GM12878 (cell line): ENCODE measurements around the gene TEN1. TPM values are rescaled to one million over a fixed set of nuclear protein-coding genes. Genes with fewer than 3 reads are reported as not detected.

ENCODE experiments used
- ATAC-seq: fragments of 200-7000 bp; cut with Tn5 transposase; 3 replicates; pipeline ENCODE4 v1.9.1; 2020; ENCODE audit warnings: mild to moderate bottlenecking, moderate library complexity
- BruUV-seq: library from RNA; stranded (reverse); fragments of 400-500 nt; replicated peaks from 2 replicates; lab custom pipeline; 2021; lab: Mats Ljungman, UMichigan
- CTCF ChIA-PET: fragments of 300-600 bp; sonication (Branson Sonifier 250); formaldehyde crosslinking; extraction: SDS; loops from one replicate; lab custom pipeline; 2021; ENCODE audit warnings: inconsistent platforms; lab: Yijun Ruan, JAX
- POLR2A ChIA-PET: fragments of 350-600 bp; formaldehyde crosslinking; extraction: SDS; loops from one replicate; lab custom pipeline; 2021; ENCODE audit warnings: inconsistent platforms; lab: Charles Lee
- RAD21 ChIA-PET: fragments of 300-600 bp; sonication (Branson Sonifier 250); formaldehyde crosslinking; loops from one replicate; lab custom pipeline; 2023; ENCODE audit warnings: antibody characterized with exemption; ENCODE audit not compliant: unreplicated experiment; lab: Charles Lee
- SMC1A ChIA-PET: fragments of 300-600 bp; sonication (Branson Sonifier 250); formaldehyde crosslinking; loops from one replicate; lab custom pipeline; 2023; ENCODE audit not compliant: unreplicated experiment, uncharacterized antibody; lab: Charles Lee
- DNase-seq: peaks from one replicate; pipeline ENCODE4 v3.0.0-alpha.2; 2011; ENCODE audit warnings: low read depth, low spot score
- FAIRE-seq: peaks from 3 replicates; lab custom pipeline; 2011; peaks lifted over from hg19 to GRCh38; lab: Jason Lieb, UNC
- H2AFZ ChIP-seq: 2 replicates; pipeline ENCODE4 v1.6.0; 2011; ENCODE audit warnings: low read depth, low read length, control low read depth; ENCODE audit not compliant: control insufficient read depth
- H3K27ac ChIP-seq: 2 replicates; pipeline ENCODE4 v1.5.1; 2011; ENCODE audit warnings: control low read depth; ENCODE audit not compliant: control insufficient read depth, insufficient read depth
- H3K27me3 ChIP-seq, 2 experiments: replicated peaks in 1 of 2; 2 replicates each; pipeline versions ENCODE4 v1.6.0 to v1.6.1; 2011; ENCODE audit warnings: low read length in 1 of 2; ENCODE audit not compliant: control insufficient read depth in 2 of 2, insufficient read depth in 2 of 2
- H3K36me3 ChIP-seq, 2 experiments: 2 replicates each; pipeline ENCODE4 v1.5.1; 2011; ENCODE audit warnings: low read length in 1 of 2; ENCODE audit not compliant: control insufficient read depth in 2 of 2, insufficient read depth in 2 of 2
- H3K4me1 ChIP-seq: 2 replicates; pipeline ENCODE4 v1.6.1; 2011; ENCODE audit warnings: mild to moderate bottlenecking, low read length, moderate library complexity, mixed read lengths; ENCODE audit not compliant: control insufficient read depth, insufficient read depth
- H3K4me2 ChIP-seq: 2 replicates; pipeline ENCODE4 v1.6.0; 2011; ENCODE audit warnings: control low read depth; ENCODE audit not compliant: control insufficient read depth, insufficient read depth
- H3K4me3 ChIP-seq: fragments of 200-600 bp; sonication (generic); 2 replicates; pipeline ENCODE4 v1.5.1; 2016
- H3K79me2 ChIP-seq: 2 replicates; pipeline ENCODE4 v1.6.0; 2011; ENCODE audit warnings: low read length; ENCODE audit not compliant: control insufficient read depth, insufficient read depth
- H3K9ac ChIP-seq: 2 replicates; pipeline ENCODE4 v1.8.0; 2011; ENCODE audit warnings: low read length, control low read depth, mixed read lengths; ENCODE audit not compliant: control insufficient read depth, insufficient read depth
- H3K9me3 ChIP-seq: replicated peaks from 3 replicates; pipeline ENCODE4 v1.5.1; 2011; ENCODE audit warnings: mild to moderate bottlenecking, low read length; ENCODE audit not compliant: control insufficient read depth, insufficient read depth
- H4K20me1 ChIP-seq: 2 replicates; pipeline ENCODE4 v1.6.0; 2011; ENCODE audit not compliant: control insufficient read depth, insufficient read depth
- CEBPZ ChIP-seq: fragments of 150-350 bp; IDR thresholded peaks from 2 replicates; pipeline ENCODE4 v1.6.1; 2016; ENCODE audit warnings: low read depth, low read length
- EGR1 ChIP-seq, 2 experiments: IDR thresholded peaks; 1 replicate in 1 of 2; 2 replicates in 1 of 2; pipeline ENCODE4 v1.6.1; 2011 to 2012; ENCODE audit warnings: low read depth in 2 of 2, low read length in 2 of 2, borderline replicate concordance in 1 of 2, mild to moderate bottlenecking in 1 of 2, moderate library complexity in 1 of 2
- FOXK2 ChIP-seq: fragments of 450-650 bp; IDR thresholded peaks from 2 replicates; pipeline ENCODE4 v1.6.1; 2017; ENCODE audit warnings: mild to moderate bottlenecking, moderate library complexity
- IKZF1 ChIP-seq: fragments of 450-650 bp; conservative IDR thresholded peaks from 2 replicates; pipeline ENCODE4 v1.6.1; 2017; ENCODE audit warnings: antibody characterized with exemption, mild to moderate bottlenecking
- KAT2A ChIP-seq: conservative IDR thresholded peaks from 2 replicates; pipeline ENCODE4 v1.6.1; 2011; ENCODE audit warnings: low read depth, low read length; ENCODE audit not compliant: control insufficient read depth
- NR2F1 ChIP-seq: fragments of 450-650 bp; conservative IDR thresholded peaks from 2 replicates; pipeline ENCODE4 v1.6.1; 2017; ENCODE audit warnings: mild to moderate bottlenecking
- SREBF2 ChIP-seq: IDR thresholded peaks from 2 replicates; pipeline ENCODE4 v1.6.1; 2012; ENCODE audit warnings: mild to moderate bottlenecking, low read length
- TARDBP ChIP-seq: IDR thresholded peaks from 2 replicates; pipeline ENCODE4 v1.6.1; 2016; ENCODE audit warnings: borderline replicate concordance
- WGBS: methylation state at CpG from one replicate; pipeline ENCODE4 v1.1.6; 2016; ENCODE audit warnings: low lambda C conversion rate; ENCODE audit not compliant: insufficient replicate concordance, insufficient coverage; ENCODE audit errors: missing lambda C conversion rate; 5-methylcytosine and 5-hydroxymethylcytosine counted together
- in situ Hi-C: fragments of 300-500 bp; cut with MboI; formaldehyde crosslinking; loops from 9 replicates; pipeline ENCODE4 v1.14.3; 2018; ENCODE audit warnings: mixed read lengths
- intact Hi-C: fragments of 100-400 bp; cut with micrococcal nuclease; formaldehyde crosslinking; loops from one replicate; pipeline ENCODE4 v1.14.2; 2022; ENCODE audit not compliant: unreplicated experiment
- polyA plus RNA-seq, 11 experiments: library from polyadenylated mRNA; depleted of rRNA in 4 of 11; unstranded in 6 of 11; stranded (reverse) in 5 of 11; fragments of >200 nt; fragmentation: Nextera tagmentation in 4 of 11; fragmentation: Illumina TruSeq in 1 of 11; extraction: Ambion mirVana in 4 of 11; extraction: Trizol in 1 of 11; gene quantifications; 1 replicate in 1 of 11; 2 replicates in 10 of 11; pipeline versions ENCODE4 v1.2.1 to v1.2.3, GENCODE V29; 2011 to 2016; ENCODE audit warnings: inconsistent platforms in 2 of 11, missing spikeins in 2 of 11, low read depth in 1 of 11
- total RNA-seq, 4 experiments: library from RNA; depleted of rRNA in 3 of 4; stranded (reverse); fragments of >200 nt in 3 of 4; fragmentation: Illumina TruSeq in 1 of 4; extraction: Trizol in 1 of 4; gene quantifications; 2 replicates each; pipeline versions ENCODE4 v1.2.1 to v1.2.3, GENCODE V29; 2013 to 2021
- TF ChIP-seq, protein P1 (sequence below): fragments of 450-650 bp; formaldehyde crosslinking; IDR thresholded peaks from 2 replicates; pipeline ENCODE4 v1.4.0; 2022; ENCODE audit warnings: mild to moderate bottlenecking, moderate library complexity
- TF ChIP-seq, protein P2 (sequence below): fragments of 450-650 bp; IDR thresholded peaks from 2 replicates; pipeline ENCODE4 v1.6.1; 2016; ENCODE audit warnings: mild to moderate bottlenecking, moderate library complexity, borderline replicate concordance
- TF ChIP-seq, protein P3 (sequence below): IDR thresholded peaks from 2 replicates; pipeline ENCODE4 v1.6.1; 2012; ENCODE audit warnings: low read depth, low read length, improper control_type of control experiment

The TEN1 gene
- total and polyA plus RNA-seq, 10 of the 15 experiments (the other 5 are each of a cell fraction or from before 2014, with no cell fraction given) = 1.1 to 33.1 (median 17.4) TPM

DNA sequence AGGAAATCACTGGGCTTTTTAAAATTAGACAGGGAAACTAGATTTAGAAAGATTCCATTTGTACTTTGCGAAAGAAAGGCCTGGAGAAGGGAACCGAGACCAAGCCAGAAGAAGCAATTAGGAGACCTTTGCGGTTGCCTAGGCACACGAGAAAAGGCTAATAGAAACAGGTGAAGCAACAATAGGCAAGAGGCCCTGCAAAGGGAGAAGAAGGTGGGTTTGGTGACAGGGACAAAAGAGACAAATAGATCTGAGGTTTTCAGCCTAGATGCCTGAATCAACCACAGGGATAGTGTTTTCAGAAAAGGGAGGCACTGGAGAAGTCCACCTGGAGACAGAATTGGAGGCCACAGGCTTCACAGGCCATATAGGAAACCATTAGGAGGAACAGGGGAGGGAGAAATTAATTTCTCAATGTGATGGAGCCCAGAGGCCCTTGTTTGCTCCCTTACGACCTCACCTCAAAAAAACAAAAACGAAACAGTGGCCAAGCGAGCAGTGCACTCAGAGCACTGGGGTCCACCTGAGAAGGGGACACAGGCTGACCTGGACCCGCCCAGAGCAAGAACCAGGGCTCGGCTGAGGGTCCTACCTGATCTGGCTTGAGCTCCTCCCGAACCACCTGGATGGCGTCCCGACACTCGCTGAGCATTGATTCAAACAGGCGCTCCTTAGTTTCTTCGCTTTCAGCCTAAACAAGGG lies 70.9 kb downstream of the TEN1 start:
- in situ Hi-C loops = no loop called here
- no peak overlapping the region for H3K9ac ChIP-seq
- TF ChIP-seq IKZF1 = no peak
- TF ChIP-seq, protein P1, sequence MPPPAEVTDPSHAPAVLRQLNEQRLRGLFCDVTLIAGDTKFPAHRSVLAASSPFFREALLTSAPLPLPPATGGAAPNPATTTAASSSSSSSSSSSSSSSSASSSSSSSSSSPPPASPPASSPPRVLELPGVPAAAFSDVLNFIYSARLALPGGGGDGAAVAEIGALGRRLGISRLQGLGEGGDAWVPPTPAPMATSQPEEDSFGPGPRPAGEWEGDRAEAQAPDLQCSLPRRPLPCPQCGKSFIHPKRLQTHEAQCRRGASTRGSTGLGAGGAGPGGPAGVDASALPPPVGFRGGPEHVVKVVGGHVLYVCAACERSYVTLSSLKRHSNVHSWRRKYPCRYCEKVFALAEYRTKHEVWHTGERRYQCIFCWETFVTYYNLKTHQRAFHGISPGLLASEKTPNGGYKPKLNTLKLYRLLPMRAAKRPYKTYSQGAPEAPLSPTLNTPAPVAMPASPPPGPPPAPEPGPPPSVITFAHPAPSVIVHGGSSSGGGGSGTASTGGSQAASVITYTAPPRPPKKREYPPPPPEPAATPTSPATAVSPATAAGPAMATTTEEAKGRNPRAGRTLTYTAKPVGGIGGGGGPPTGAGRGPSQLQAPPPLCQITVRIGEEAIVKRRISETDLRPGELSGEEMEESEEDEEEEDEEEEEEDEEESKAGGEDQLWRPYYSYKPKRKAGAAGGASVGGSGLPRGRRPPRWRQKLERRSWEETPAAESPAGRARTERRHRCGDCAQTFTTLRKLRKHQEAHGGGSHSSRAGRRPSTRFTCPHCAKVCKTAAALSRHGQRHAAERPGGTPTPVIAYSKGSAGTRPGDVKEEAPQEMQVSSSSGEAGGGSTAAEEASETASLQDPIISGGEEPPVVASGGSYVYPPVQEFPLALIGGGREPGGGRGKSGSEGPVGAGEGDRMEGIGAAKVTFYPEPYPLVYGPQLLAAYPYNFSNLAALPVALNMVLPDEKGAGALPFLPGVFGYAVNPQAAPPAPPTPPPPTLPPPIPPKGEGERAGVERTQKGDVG (CRISPR knock-in tag) = no peak
- no peak for TF ChIP-seq NR2F1
- TF ChIP-seq, protein P2, sequence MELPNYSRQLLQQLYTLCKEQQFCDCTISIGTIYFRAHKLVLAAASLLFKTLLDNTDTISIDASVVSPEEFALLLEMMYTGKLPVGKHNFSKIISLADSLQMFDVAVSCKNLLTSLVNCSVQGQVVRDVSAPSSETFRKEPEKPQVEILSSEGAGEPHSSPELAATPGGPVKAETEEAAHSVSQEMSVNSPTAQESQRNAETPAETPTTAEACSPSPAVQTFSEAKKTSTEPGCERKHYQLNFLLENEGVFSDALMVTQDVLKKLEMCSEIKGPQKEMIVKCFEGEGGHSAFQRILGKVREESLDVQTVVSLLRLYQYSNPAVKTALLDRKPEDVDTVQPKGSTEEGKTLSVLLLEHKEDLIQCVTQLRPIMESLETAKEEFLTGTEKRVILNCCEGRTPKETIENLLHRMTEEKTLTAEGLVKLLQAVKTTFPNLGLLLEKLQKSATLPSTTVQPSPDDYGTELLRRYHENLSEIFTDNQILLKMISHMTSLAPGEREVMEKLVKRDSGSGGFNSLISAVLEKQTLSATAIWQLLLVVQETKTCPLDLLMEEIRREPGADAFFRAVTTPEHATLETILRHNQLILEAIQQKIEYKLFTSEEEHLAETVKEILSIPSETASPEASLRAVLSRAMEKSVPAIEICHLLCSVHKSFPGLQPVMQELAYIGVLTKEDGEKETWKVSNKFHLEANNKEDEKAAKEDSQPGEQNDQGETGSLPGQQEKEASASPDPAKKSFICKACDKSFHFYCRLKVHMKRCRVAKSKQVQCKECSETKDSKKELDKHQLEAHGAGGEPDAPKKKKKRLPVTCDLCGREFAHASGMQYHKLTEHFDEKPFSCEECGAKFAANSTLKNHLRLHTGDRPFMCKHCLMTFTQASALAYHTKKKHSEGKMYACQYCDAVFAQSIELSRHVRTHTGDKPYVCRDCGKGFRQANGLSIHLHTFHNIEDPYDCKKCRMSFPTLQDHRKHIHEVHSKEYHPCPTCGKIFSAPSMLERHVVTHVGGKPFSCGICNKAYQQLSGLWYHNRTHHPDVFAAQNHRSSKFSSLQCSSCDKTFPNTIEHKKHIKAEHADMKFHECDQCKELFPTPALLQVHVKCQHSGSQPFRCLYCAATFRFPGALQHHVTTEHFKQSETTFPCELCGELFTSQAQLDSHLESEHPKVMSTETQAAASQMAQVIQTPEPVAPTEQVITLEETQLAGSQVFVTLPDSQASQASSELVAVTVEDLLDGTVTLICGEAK = no peak
- no peak for TF ChIP-seq EGR1 (IDR thresholded peaks at IDR 0.05; ENCODE audit: borderline replicate concordance in 1 of 2, low read depth in 2 of 2, low read length in 2 of 2)
- no peak for TF ChIP-seq FOXK2
- no peak for TF ChIP-seq CEBPZ
- TF ChIP-seq, protein P3, sequence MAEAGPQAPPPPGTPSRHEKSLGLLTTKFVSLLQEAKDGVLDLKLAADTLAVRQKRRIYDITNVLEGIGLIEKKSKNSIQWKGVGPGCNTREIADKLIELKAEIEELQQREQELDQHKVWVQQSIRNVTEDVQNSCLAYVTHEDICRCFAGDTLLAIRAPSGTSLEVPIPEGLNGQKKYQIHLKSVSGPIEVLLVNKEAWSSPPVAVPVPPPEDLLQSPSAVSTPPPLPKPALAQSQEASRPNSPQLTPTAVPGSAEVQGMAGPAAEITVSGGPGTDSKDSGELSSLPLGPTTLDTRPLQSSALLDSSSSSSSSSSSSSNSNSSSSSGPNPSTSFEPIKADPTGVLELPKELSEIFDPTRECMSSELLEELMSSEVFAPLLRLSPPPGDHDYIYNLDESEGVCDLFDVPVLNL = no peak
- TF ChIP-seq KAT2A = no peak
- no peak for TF ChIP-seq TARDBP
- no peak for TF ChIP-seq SREBF2
- TF ChIP-seq, all 136 proteins: peak for 0
- Histone ChIP-seq H3K9me3 (no peaks in the 10 kb centered on the region), H3K4me2 (no peak overlapping the region), H3K4me3 (no peak overlapping the region), H3K36me3 (peaks cover 23 to 40% of the 10 kb centered on the region in 2 experiments), H3K4me1 (peaks cover 11% of the 10 kb centered on the region), H4K20me1 (no peaks in the 10 kb centered on the region), H3K79me2 (no peaks in the 10 kb centered on the region), H3K27ac (no peak overlapping the region), H3K27me3 (no peaks in the 10 kb centered on the region), H2AFZ (no peak overlapping the region)
- RAD21 ChIA-PET = interaction anchor here (1.1 kb wide), 1 partner anchor 230 kb away, joined by 4 read pairs; no protein-coding TSS in a partner anchor
- 94% methylated on average over 14 of the region's 15 CpGs for WGBS
- no TSS peak for BruUV-seq
- SMC1A ChIA-PET = no interaction called here
- CTCF ChIA-PET = interaction anchor here (0.7 to 1.4 kb wide), 2 partner anchors 9 to 36 kb away, joined by 4 to 5 read pairs; no protein-coding TSS in a partner anchor
- no peak for ATAC-seq
- no peak for DNase-seq
- POLR2A ChIA-PET = interaction anchor here (0.6 kb wide), 1 partner anchor 134 kb away, joined by 4 read pairs; no protein-coding TSS in a partner anchor
- intact Hi-C loops = no loop called here
- no peak for FAIRE-seq
